Inflammatory macrophage (primary cell): ENCODE results near the gene TPSG1.
"Not testable (repeated sequence)": the region's sequence is repeated elsewhere in the genome, so short reads cannot be mapped to it uniquely, and the experiment has no call there.

ENCODE experiments used
- DNase-seq, 2 donors: peaks; one replicate each; pipeline ENCODE4 v3.0.0-alpha.2; 2020 to 2022
- total RNA-seq, 18 experiments: gene quantifications; one replicate each; lab custom pipeline; 2026; ENCODE audit warnings: mixed read lengths in 6 of 18, inconsistent platforms in 2 of 18; lab: John Stamatoyannopoulos, UW

The TPSG1 gene
- total RNA-seq = 0 to 0.04 (median 0) reads per million in 18 experiments

DNA sequence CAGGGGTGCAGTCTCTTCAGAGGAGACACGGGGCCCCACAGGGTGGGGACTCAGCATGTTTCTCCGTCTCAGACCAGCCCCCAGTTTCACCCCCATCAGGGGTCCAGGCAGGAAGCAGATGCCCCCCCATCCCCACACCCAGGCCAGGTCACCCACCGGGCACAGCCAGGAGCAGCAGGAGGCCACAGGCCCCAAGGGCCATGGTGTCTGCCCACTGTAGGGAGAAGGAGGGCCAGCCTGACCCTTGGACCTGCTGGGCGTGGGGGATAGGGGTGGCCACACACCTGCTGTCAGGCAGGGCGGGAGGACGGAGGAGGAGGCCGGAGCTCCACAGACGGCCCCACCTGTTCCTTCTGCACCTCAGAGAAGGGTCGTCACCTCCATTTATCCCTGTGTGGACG is at the start of gene TPSG1:
Gene TPSG1, minus strand, starts transcription at position 218 of the 401 bp plus-strand sequence. Its CDS starts 16 bp downstream, at position 202.
- DNase-seq = no peak

DNA sequence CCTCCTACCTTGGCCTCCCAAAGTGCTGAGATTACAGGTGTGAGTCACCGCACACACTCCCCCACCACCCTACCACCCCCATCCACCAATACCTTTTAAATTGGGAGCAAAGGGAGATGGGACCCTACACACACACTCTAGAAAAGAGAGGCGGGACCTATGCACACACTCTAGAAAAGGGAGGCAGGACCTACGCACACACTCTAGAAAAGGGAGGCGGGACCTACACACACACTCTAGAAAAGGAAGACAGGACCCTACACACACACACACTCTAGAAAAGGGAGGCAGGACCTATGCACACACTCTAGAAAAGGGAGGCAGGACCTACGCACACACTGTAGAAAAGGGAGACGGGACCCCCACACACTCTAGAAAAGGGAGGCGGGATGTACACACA is 49.7 kb upstream of the TPSG1 start:
- no peak for DNase-seq

DNA sequence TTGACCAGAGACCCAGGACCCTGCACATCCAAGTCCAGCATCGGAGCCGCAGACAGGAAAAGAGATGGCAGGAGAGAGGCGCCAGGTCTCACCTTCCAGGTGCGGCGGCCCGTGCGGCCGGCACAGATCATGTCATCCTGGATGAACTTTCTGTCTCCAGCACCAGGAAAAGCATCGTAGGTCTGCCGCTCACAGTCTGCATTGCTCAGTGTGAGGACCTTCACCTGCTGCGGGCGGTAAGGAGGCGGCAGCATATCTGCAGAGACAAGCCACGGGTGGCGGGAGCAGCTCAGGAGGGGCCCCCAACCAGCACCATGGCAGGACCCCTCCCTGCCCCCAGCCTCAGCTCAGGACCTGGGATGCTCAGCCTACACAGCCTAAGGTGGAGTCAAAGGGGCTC is 48.7 kb upstream of the TPSG1 start:
- no peak for DNase-seq

DNA sequence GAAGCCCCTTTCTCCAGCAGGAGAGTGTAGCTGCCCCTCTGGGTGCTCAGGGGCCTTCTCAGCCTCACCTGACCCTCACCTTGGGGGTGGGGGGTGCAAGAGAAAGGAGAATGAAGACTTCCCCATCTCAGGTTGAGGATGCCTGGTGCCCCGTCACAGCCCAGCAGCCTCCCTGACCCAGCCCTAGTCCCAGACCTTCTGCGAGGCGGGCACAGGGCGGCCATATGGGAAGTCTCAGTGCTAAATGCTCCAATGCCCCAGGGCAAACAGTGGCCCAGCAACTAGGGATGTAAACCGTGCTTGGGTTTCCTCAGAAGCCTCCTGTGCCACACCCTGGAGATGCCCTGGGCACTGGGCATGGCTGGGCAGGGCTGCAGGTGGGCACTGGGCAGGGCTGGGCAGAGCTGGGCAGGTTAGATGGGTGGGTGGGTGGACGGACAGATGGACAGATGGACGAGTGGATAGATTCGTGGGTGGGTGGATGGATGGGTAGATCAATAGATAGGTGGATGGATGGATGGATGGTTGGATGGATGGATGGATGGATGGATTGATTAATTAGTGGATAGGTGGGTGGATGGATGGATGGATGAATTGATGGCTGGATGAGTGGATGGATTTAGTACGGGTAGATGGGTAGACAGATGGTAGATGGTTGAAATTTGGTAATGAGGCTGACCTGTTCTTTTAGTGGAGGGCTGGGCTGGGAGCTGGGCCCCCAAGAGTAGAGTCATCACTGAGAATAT is 47.6 kb upstream of the TPSG1 start:
- DNase-seq = no peak

DNA sequence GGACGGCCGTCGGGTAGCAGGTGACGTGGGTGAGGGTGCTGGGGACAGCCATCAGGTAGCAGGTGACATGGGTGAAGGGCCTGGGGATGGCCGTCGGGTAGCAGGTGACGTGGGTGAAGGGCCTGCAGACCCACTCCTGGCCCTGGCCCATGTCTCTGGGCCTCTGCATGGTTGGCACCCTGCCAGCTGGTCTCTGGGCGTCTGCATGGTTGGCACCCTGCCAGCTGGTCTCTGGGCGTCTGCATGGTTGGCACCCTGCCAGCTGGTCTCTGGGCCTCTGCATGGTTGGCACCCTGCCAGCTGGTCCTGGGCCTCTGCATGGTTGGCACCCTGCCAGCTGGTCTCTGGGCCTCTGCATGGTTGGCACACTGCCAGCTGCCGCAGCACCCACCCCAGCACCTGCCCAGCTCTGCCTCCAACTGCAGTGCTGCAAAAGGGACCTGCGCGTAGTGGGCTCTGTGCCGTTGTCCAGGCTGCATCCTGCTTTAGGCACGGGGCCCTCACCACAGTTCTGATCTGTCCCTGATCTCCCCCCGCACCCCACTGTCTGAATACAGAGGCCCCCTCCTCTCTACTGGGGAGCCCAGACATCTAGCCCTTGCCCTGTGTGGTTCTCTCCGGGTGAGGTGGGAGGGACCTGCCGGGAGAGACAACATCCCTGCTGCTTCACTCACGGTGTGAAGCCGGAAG is 46.8 kb upstream of the TPSG1 start:
- DNase-seq = not testable (repeated sequence)

DNA sequence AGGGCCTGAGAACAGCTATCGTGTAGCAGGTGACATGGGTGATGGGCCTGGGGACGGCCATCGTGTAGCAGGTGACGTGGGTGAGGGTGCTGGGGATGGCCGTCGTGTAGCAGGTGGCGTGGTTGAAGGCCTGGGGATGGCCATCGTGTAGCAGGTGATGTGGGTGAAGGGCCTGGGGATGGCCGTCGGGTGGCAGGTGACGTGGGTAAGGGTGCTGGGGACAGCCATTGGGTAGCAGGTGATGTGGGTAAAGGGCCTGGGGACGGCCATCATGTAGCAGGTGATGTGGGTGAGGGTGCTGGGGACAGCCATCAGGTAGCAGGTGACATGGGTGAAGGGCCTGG is 46.3 kb upstream of the TPSG1 start:
- no peak for DNase-seq

DNA sequence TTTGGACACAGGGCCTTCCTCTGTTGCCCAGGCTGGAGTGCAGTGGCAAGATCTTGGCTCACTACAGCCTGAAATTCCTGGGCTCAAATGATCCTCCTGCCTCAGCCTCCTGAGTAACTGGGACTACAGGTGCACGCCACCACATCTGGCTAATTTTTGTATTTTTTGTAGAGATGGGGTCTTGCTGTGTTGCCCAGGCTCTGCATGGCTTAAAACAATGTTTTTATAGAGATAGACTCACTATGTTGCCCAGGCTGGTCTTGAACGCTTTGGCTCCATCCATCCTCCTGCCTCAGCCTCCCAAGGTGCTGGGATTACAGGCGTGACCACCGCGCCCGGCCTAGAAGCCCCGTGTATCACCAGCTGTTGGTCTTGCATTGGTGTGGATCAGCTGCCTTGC is 44.4 kb upstream of the TPSG1 start:
- not testable (repeated sequence) for DNase-seq

DNA sequence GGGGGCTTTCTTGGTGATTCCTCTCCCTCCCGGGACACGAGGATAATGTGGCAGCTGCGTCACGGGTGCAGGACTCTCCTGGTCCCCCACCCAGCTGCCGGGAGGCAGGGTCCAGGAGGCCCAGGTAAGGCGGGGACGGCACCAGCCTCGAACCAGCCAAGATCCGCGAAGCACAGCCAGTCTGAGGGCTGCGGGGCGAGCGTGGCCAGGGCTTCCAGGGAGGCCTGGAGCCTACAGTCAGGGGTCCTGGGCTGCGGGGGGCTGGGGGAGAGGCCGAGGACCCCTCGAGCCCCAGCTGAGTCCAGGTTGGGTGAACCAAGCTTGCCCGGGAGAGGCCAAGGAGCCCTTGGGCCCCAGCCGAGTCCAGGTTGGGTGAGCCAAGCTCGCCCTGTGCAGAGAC is 40.8 kb upstream of the TPSG1 start:
- DNase-seq = no peak

DNA sequence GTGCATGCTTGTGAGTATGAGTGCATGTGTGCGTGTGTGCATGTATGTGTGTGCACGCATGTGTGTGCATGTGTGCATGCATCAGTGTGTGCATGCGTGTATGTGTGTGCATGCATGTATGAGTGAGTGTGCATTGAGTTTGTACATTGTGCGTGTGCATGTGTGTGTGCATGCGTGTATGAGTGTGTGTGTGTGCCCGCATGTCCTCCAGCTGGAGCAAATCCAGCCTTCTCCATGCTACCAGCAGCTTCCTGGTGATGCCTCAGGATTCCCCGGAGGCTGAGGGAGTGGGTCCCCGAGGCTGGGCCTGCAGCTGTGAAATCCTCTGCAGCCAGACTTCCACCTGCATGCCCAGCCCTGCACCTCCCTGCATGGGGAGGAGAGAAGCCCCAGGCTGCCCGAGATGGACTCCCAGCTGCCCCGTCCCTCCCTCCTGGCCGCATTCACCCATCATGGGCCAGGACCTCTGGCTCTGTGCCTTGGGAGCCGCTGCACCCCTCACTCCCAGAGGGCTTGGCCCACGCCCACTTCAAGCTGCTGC is 40.1 kb upstream of the TPSG1 start:
- no peak for DNase-seq

DNA sequence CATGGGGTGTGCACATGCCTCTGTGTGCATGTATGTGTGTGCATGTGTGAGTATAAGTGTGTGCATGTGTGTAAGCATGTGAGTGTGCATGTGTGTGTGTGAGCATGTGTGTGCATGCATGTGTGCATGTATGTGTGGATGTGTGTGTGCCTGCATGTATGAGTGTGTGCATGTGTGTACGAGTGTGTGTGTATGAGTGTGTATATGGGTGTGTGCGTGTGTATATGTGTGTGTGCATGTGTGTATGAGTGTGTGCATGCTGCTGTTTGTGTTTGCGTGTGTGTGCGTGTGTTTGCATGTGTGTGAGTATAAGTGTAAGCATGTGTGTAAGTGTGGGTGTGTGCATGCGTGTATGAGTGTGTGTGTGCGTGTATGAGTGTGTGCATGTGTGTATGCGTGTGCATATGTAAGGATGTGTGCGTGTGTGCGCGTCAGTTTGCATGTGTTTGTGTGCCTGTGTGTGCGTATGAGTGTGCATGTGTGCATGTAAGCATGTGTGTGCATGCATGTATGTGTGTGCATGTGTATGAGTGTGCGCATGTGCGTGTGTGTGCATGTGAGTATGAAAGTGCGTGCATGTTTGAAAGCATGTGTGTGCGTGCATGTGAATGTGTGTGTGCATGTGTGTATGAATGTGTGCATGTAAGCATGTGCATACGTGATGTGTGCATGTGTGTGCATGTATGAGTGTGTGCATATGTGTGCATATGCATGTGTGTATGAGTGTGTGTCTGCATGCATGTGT is 39.4 kb upstream of the TPSG1 start:
- DNase-seq = no peak

DNA sequence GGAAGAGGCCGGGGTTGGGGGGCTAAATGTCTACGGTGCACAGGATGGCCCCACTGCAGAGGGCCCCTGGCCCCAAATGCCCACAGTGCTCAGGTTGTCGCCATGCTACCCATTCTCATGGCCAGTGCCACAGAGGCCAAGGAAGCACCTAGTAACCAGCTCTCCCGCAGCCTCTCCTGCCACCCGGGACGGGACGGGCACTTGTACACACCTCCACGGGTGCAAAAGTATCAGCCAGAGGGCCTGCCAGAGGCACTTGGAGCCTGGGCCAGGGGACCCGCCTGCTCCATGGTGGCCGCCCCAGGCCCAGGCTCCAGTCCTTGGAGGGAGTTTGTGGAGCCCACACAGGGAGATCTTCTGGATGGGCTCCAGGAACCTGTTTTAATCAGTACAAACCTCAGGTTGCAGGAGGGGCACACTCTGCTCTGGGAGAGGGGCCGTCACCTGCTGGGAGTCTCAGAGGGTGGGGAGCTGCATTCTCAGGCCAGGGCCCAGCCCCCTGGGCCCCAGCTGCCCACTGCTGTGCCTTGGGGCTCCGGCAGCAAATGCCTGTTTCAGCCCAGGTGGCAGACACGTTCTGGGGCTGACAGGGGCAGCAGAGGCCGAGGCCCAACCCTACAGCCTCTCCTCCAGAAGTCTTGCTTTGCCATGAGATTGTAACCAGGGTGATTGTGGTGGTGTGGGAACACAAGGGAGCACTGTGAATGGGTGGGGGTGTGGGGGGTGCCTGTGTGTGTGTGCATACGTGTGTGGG is 38.7 kb upstream of the TPSG1 start:
- DNase-seq = no peak

DNA sequence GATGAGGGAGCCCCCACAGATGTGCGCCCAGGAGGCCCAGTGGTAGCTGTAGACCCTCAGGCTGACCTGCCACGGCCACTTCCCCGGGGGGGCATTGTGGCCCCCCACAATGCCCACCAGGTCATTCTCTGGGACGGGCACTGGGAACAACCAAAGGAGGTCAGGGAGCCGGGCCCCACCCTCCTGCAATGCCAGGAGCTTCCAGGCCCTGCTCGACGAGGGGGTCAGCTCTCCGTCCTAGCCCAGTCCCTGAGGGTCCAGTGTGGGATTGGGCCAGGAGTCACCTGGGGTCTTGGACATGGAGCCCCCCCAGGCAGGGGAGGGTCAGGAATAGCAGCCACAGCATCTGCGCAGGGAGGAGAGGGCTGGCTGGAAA is 37.8 kb upstream of the TPSG1 start:
- no peak for DNase-seq

DNA sequence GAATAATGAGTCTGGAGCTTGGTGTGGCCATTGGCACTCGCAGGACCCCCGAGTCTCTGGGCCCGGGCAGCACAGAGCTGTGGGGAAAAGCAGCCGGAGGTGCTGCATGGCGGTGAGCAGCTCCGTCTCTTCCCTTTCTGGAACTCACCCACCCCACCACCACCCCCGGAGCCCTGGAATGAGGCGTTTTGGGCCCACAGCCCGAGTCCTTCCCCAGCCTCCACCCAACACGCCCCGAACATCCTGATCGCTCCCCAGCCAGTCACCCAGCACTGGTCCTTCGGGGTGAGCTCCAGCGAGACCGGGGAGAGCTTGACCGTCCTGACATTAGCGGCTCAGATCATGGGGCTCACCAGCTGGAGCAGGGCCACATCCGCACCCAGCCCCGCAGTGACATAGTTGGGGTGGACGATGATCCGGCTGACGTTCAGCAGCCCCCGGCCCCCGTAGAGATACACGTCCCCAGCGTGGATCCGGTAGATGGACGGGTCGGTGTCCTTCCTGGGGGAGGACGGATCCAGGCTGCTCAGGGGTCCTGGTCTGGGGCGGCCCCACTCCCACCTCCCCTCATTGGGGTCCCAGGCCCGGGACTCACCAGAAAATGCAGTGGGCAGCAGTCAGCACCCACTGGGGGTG is 37.3 kb upstream of the TPSG1 start:
- no peak for DNase-seq

DNA sequence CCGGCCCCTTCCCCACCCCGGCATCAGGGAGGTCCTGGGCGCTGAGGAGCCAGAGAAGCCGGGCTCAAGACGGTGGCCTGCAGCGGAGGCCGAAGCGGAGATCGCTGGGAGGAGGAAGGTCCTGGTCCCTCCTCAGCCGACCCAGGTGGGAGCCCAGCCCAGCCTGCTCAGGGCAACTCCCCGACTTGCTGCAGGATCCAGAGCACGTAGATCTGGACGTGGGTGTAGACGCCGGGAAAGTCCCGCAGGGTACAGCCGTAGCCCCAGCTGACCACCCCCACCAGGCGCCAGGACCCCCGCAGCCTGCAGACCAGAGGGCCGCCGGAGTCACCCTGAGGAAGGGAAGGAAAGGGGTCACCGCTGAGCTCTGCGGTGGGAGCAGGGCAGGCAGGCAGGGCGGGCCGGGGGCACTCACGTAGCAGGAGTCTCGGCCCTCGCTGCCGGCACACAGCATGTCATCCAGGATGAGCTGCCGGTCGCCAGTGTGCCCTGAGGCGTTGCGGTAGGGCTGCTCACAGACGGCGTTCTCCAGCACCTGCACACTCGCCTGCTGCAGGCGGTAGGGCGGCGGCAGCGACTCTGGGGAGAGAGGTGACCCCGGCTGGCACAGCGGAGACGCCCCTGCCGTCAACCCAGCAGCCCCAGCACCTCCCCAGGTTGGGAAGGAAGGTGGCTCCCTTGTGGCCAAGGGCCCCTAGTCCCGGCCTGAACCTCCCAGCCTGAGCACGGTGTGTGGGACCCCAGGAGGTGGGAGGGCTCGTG is 36.2 kb upstream of the TPSG1 start:
- no peak for DNase-seq

DNA sequence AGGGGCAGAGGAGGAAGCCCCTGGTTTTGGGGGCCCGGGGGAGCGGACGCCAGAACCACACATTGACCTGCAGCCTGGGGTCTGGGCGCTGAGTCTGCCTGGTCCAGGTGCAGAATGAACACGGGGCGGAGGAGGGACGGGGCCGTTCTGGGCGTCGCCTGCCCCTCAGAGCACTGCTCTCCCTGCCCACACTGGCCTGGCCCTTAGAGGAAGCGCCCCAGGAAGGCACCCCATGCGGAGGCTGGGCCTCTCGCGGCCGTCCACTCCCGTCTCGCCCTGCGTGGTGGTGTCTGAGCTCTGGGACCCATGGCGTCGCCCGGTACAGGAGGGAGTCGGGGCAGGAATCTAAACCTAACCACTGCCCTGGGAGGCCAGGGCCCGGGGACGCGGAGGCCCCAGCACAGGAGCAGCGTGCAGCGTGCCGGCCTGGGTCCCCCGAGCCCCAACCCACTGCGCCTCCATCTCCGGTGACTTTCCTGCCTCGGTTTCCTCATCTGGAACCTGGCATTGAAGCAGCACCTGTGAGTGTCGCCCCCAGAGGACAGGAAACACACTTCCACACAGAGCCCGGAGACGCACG is 35.1 kb upstream of the TPSG1 start:
- DNase-seq = no peak

DNA sequence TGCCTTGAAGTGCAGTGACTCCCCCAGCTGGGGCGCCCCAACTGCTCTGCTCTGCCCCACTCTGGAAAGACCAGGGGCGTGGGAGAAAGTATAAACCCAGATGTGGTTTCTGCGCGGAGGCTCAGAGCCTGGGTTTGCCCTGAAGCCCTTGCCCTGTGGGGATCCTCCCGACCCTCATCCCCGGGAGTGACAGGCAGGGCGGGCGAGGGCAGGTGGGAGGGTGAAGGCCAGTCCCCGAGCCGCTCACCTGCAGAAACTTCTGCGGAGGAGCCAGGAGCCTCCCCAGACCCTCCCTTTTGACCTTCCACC is 34.6 kb upstream of the TPSG1 start:
- no peak for DNase-seq

DNA sequence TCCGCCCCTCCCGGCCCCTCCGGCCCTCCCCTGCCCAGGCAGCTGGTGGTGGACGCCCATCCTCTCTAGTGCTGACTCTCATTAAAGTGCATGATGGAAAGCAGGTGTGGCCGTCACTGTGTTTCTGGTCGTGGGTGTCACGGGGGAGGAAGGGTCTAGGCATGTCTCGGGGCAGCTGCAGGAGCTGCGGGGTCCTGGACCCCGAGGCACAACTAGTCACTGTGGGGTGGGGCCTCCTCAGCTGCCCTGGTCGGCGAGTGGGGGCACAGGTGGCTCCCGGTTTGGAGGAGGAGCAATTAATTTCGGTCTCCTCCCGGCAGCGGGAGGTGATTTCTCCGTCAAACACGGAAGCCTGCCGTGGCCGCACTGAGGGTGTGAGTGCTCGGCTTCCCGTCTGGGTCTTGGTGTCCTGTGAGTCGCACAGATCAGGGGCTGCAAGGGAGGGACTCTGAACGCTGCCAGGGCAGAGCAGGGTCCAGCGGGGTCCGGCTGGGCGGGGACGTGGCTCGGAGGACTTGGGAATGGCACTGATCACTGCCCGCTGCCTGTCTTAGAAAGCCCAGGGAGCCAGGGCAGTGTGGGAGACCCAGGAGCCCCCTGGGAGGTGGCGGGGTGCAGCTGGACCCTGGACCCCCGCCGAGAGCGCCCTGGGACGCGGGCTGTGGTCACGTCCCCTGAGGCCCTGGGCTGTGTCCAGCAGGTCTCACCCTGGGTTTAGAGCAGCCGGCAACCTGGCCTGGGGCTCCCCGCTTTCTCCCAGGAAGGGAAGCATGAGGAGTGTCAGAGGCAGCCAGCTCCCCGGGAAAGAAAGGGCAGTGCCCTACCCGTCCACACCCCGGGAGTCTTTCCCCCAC is 34.1 kb upstream of the TPSG1 start:
- no peak for DNase-seq

DNA sequence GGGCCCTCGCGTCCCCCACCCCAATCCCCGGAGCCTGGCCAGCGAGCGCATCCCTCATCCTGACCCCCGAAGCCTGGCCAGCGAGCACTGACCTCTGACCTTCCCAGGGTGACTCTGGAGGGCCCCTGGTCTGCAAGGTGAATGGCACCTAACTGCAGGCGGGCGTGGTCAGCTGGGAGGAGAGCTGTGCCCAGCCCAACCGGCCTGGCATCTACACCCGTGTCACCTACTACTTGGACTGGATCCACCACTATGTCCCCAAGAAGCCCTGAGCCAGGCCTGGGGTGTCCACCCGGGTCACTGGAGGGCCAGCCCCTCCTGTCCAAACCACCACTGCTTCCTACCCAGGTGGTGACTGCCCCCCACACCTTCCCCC is 33.1 kb upstream of the TPSG1 start:
- no peak for DNase-seq

DNA sequence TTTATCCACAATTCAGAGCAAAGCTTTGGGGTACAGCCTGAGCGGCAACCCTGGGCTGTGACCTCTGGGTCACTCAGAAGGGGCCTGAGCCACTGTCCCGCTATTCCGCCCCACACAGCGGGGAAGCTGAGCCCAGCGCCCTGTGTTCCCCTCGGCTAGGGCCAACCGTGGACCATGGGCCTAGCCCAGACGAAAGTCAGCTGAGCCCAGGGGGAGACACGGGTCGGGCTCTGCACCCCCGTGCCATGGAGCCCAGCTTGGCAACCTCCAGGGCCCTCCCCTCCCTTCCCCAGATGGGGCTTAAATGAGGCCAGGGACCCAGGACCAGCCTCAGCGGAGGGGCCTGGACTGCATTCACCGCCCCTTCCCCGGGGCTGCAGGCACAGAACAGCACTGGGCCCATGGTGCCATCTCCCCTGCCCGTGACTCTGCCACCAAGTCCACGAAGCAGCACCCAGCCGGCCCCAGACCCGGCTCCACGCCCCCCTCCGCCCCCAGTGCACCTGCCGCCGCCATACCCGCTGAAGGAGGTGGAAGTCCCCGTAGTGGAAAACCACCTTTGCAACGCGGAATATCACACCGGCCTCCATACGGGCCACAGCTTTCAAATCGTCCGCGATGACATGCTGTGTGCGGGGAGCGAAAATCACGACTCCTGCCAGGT is 32.6 kb upstream of the TPSG1 start:
- no peak for DNase-seq

DNA sequence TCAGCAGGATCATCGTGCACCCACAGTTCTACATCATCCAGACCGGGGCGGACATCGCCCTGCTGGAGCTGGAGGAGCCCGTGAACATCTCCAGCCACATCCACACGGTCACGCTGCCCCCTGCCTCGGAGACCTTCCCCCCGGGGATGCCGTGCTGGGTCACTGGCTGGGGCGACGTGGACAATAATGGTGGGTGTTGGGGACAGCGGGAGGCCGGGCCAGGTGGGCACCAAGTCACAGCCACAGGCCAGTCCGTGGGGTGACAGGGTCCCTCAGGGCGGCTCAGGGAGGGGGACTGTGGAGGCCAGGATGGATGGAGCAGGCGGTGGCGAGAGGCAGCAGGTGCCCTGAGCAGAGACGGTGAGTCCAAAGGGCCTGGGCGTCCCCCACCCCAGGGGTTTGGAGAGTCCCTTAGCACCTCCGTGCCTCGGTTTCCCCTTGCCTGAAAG is 31.8 kb upstream of the TPSG1 start:
- no peak for DNase-seq
